ENCODE measurements around the gene RNF213.
A peak's percentile ranks its signal among the peaks of the same experiment; 100 is the strongest.
"Not testable (repeated sequence)": the region's sequence is repeated elsewhere in the genome, so short reads cannot be mapped to it uniquely, and the experiment has no call there.

Gene RNF213

GRCh38 chr17:80272366-80272765, 11.7 kb downstream of the RNF213 start:
- DNase-seq: no peak

- DNase-seq: no peak
Measured at GRCh38 chr17:80274331-80274730, 13.7 kb downstream of the RNF213 start.

GRCh38 chr17:80274871-80275449, 14.3 kb downstream of the RNF213 start:
- no peak for DNase-seq

GRCh38 chr17:80275857-80276256, 15.2 kb downstream of the RNF213 start:
- DNase-seq: not testable (repeated sequence)

- peak in 1 of 3 experiments; percentile 10 for DNase-seq
Measured at GRCh38 chr17:80277751-80278671, 17.4 kb downstream of the RNF213 start.

- no peak for DNase-seq
Measured at GRCh38 chr17:80279895-80280294, 19.2 kb downstream of the RNF213 start.

GRCh38 chr17:80281516-80281915, 20.9 kb downstream of the RNF213 start:
- DNase-seq: no peak

GRCh38 chr17:80283116-80283852, 22.6 kb downstream of the RNF213 start:
- DNase-seq: peak in 2 of 3 experiments; percentile 40 to 68

- DNase-seq: peak in 2 of 3 experiments; percentile 32 to 63
Measured at GRCh38 chr17:80284631-80285030, 24.0 kb downstream of the RNF213 start.

GRCh38 chr17:80285237-80285920, 24.7 kb downstream of the RNF213 start:
- DNase-seq: peak in 2 of 3 experiments; percentile 83 to 94

- no peak for DNase-seq
Measured at GRCh38 chr17:80286638-80286960, 25.9 kb downstream of the RNF213 start.

GRCh38 chr17:80287038-80287437, 26.4 kb downstream of the RNF213 start:
- no peak for DNase-seq

- DNase-seq: peak in 2 of 3 experiments; percentile 70 to 76
Measured at GRCh38 chr17:80287806-80288567, 27.3 kb downstream of the RNF213 start.

GRCh38 chr17:80289616-80290015, 29.0 kb downstream of the RNF213 start:
- no peak for DNase-seq

GRCh38 chr17:80290156-80290555, 29.5 kb downstream of the RNF213 start:
- DNase-seq: no peak

- no peak for DNase-seq
Measured at GRCh38 chr17:80291260-80291659, 30.6 kb downstream of the RNF213 start.

- no peak for DNase-seq
Measured at GRCh38 chr17:80291691-80292487, 31.2 kb downstream of the RNF213 start.

GRCh38 chr17:80292521-80292971, 31.9 kb downstream of the RNF213 start:
- no peak for DNase-seq

- DNase-seq: no peak
Measured at GRCh38 chr17:80294210-80294609, 33.6 kb downstream of the RNF213 start.

GRCh38 chr17:80294653-80295052, 34.0 kb downstream of the RNF213 start:
- DNase-seq: no peak

GRCh38 chr17:80295146-80295545, 34.5 kb downstream of the RNF213 start:
- no peak for DNase-seq
